LoVo (cell line): ENCODE measurements around the gene ZMYND8.
"Not testable (repeated sequence)": the region's sequence is repeated elsewhere in the genome, so short reads cannot be mapped to it uniquely, and the experiment has no call there.

Experiments used
- DNase-seq: peaks from one replicate; pipeline ENCODE4 v3.0.0-alpha.2; 2016; ENCODE audit warnings: low spot score

Gene ZMYND8

DNA sequence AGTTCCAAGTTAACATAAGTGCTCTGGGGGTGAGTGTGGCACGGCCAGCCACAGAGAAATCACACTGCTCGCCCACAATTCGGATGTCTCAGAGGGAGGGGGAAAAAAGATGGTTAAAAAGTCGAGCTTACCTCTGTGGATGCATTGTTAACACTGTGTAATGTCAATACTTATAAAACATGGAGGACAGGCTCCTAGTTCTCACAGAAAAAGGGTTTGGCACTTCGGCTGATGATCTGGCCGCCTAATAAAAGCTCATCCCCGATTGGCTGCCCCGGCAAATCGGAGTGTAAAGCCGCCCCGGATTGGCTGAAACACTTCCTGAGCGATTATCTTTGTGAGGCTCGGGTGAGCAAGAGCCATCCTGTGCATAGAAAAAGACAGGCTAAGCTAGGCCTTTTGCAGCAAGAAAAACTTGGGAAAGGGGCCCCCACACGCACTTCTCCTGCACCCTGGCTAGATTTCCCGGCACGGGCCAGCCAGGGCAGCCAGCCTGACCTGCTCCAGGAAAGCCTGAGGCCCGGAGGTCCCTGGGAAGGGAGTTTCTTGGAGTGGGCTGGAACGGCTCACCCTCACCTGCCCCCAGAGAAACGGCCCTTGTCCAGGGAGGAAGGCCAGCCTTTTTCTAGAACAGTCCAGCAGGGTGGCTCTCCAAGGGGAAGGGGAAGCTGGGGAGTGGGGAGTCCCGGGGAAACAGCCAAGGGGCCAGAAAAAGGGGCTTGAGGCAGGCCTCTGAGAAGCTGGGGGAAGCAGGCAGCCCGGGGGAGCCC is at the start of gene ZMYND8:
Gene ZMYND8 (minus strand): TSS at position 174 of the 770 bp plus-strand sequence. CDS start 29 bp downstream, at position 145.
- DNase-seq: peak; percentile 84

DNA sequence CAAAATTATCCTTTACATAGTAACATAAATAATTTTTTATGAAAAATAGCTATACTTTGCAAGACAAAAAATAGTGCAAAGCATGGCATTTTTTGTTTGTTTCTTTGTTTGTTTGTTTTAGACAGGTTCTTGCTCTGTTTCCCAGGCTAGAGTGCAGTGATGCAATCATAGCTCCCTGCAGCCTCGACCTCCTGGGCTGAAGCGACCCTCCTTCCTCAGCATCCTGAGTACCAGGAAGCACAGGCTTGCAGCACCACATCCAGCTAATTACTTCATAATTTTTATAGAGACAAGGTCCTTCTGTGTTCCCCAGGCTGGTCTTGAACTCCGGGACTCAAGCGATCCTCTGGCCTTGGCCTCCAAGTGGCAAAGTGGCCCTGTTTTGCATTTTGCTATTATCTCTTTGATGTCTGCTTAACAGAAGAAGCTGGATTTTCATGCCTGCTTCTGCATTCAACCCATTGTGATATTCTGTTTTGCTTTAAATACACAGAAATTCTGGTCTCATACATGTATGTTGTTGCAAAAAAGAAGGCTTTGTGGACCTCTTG is 49.4 kb upstream of the ZMYND8 start:
- no peak for DNase-seq

DNA sequence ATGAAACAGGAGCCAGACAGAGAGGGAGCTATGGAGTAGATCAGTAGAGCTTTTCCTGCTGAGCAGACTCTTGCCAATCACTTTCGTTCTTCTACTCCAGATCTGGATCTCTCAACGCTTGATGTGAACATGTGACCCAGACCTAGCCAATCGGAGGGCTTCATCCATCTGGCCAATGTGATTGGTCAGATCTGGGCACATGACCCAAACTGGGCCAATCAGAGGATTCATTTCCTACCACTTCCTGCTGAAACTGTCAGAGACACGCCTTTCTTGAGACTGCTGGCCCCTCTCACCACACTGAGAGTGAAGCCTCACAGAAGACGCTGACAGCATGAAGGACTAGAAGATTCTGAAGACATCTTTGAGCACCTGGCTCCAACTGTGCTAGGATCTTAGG is 44.2 kb upstream of the ZMYND8 start:
- DNase-seq: no peak

DNA sequence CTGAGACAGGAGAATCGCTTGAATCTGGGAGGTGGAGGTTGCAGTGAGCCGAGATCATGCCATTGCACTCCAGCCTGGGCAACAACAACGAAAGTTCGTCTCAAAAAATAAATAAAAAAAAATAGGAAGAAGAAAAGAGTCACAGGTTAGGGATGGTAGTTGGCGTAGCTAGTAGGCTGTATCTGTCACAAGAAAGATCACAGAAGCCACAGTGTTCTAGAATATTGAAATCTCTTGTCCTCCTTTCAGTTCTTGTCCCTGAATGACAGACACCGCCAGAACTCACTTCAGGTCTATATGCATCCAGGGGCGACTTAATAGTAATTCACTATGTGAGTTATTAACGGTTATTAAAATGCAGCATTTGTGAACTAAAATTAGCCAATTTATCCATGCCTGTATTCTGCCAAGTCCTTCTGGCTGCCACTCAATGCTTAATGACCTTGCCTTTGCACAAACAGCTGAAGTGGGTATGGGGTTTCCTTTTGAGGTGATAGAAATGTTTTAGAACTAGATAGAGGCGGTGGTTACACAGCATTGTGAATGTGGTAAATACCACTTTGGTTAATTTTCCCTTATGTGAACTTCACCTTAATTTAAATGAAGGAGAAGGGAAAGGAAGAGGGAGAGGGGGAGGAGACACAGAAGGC is 41.3 kb upstream of the ZMYND8 start:
- no peak for DNase-seq

DNA sequence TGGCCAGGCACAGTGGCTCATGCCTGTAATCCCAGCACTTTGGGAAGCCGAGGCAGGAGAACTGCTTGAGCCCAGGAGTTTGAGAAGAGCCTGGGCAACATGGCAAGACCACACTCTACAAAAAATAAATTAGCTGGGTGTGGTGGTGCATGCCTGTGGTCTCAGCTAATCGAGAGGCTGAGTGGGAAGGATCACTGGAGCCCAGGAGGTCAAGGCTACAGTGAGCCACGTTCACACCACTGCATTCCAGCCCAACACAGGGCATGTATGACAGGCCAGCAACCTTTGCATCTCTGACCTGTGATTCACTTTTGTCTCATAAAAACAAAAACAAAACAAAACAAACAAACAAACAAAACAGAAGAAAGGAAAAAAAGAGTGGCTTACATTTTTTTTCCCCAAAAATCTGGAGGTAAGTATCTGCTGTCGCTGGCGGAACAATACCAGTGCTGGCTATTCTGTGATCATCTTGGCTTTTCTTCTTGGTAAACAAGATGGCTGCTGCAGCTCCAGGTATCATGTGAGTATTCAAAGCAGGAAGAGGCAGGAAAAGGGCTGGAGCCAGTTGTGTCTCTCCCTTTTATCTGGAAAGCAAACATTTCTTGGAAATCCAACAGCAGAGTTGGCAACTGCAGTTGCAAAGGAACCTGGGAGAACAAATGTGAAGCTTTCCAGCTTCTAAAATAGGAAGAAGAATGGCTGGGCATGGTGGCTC is 40.4 kb upstream of the ZMYND8 start:
- no peak for DNase-seq

DNA sequence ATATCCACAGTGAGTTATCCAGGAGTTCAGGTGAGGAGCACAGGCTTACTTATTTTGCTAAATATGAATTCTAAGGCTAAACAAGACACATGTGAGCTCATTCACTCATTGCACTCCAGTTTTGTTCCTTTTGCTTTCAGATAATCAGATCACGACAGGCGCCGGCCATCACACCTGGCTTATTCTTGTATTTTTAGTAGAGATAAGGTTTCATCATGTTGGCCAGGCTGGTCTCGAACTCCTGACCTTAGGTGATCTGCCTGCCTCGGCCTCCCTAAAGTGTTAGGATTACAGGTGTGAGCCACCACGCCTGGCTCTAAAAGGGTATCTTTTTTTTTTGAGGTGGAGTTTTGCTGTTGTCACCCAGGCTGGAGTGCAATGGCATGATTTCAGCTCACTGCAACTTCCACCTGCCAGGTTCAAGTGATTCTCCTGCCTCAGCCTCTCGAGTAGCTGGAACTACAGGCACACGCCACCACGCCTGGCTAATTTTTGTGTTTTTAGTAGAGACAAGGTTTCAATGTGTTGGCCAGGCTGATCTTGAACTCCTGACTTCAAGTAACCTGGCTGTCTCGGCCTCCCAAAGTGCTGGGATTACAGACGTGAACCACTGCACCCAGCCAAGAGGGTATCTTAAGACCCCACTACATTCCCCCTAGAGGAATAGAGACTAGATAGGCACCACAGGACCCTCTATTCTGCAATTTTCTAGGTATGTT is 37.5 kb upstream of the ZMYND8 start:
- not testable (repeated sequence) for DNase-seq

DNA sequence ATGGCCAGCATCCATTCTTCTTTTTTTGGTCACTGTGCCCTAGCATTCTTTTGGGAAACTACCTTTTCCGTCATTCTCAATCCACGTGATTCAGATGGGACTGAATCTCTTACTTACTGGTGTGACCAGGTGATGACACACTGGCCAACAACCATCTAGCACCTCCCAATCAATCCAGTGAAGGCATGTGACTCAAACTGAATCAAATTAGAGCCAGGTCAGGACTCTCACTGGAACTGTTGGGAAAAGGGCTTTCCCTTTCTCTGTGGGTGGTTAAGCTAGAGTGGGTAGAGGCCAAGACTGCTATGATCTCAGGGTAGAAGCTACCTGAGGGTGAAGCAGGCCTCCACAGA is 36.2 kb upstream of the ZMYND8 start:
- no peak for DNase-seq

DNA sequence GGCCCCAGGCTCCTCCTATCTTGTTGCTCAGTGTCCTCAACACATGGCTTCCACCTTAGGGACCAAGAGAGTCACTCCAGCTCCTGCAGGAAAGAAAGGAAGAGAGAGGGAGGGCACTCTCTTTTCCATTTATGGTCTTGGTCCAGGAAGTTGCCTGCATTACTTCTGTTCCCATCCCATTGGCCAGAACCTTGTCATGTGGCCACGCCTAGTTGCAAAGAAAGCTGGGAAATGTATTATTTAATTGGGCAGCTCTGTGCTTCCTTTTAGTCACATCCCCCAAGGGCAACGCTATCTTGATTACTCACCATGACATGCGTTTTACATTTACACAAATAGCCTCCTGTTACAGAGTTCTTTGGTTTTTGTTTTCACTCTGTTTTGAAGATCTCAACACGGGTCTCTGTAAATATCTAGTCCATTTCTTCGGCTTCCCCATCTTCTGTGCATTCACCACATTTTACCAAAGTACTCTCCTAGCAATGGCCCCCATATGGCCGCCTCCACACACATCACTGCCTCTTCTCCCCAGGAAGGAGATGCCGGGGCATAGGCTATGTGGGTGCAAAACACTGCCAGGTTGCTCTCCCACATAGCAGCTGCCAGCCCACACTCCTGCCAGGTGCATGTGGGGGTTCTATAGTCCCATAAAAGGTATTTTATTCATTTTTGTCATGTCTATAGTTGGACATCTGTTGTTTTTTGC is 35.7 kb upstream of the ZMYND8 start:
- peak; percentile 75 for DNase-seq

DNA sequence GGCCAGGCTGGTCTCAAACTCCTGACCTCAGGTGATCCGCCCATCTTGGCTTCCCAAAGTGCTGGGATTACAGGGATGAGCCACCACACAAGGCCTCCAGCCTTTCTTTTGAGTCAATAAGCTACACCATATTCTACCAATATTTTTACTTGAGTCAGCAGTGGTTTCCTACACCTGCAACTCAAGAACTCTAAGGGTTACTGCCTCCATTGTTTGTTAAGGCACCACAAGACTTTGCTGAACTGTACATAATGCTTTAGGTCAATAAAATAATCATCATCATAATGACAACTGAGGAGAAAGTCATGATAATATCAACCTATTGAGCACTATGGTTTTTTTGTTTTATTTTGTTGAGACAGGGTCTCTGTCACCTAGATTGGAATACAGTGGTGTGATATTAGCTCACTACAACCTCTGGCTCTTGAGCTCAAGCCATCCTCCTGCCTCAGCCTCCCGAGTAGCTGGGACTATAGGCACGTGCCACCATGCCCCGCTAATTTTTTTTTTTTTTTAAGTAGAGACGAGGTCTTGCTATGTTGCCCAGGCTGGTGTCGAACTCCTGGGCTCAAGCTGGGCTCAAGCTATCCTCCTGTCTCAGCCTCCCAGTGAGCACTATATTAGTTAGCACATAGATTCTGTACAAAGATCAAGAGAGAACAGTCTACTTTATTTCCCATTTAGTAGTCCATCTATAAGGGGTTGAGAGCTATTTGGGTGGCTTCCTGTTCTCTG is 34.9 kb upstream of the ZMYND8 start:
- no peak for DNase-seq

DNA sequence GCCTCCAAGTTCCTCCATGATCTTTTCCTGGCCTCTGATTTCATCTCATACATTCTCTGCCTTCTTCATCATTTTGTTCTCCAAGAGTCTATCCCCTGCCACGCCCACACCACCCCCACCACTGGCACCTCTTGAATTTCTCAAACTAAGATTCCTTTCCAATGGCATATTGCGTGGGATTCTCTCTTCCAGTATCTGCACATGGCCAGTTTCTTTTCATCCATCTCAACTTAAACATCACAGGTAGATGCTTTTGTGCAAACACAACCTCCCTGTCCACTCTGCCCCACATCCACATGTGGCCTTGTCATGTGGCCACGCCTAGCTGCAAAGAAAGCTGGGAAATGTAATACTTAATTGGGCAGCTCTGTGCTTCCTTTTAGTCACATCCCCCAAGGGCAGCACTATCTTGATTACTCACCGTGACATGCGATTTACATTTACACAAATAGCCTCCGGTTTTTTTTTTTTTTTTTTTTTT is 33.4 kb upstream of the ZMYND8 start:
- DNase-seq: peak; percentile 59

DNA sequence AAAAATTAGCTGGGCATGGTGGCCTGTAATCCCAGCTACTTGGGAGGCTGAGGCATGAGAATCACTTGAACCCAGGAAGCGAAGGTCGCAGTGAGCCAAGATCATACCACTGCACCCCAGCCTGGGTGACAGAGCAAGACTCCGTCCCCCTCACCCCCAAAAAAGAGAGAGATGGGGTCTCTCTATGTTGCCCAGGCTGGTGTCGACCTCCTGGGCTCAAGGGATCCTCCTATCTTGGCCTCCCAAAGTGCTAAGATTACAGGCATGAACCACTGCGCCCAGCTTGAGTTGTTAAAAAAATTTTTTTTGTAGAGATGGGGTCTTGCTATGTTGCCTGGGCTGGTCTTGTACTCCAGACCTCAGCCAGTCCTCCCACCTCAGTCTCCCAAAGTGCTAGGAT is 29.5 kb upstream of the ZMYND8 start:
- DNase-seq: not testable (repeated sequence)

DNA sequence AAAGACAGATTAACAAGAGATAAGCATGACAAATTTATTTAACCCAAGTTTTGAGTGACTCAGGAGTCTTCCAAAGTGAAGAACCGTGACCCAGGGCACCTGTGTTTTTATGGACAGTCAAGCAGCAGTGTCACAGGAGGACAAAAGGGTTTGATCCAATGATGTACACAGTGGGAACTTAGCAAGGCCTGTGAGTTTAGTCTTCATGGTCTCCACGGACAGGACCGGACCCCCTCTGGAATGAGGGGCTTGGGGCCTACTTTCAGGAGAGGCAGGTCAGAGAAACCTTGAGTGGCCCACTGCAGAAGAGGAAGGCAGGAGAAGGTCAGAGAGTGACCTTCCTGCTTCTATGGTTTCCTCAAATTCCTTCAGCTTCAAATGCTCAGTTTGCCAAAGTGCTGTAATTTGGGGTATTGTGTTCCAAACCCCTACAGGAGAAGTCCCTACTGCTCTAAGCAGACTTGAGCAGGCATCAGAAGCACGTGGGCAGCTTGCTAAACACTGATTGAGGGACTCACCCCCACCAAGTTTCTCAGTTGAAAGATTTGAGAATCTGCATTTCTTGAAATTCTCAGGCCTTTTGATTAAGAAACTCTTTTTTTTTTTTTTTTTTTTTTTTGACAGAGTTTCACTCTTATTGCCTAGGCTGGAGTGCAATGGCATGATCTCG is 26.4 kb upstream of the ZMYND8 start:
- DNase-seq: no peak

DNA sequence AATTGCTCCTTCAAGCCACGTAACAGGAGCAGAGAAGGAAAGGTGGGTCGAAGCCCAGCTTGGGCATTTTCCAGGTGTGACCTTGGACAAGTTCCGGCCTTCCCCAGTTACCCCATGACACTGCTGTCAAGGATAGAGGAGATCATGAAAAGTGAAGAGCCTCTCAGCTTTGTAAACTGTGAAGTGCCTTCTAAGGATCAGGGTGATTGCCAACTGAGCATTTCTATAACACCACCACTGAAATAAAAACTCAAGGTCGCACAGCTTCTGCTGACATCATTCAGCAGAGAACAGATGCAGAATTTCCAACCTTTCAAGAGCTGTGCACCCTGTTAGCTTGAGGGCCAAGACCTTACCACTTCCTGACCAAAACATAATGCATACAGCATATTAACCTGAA is 24.0 kb upstream of the ZMYND8 start:
- DNase-seq: no peak

DNA sequence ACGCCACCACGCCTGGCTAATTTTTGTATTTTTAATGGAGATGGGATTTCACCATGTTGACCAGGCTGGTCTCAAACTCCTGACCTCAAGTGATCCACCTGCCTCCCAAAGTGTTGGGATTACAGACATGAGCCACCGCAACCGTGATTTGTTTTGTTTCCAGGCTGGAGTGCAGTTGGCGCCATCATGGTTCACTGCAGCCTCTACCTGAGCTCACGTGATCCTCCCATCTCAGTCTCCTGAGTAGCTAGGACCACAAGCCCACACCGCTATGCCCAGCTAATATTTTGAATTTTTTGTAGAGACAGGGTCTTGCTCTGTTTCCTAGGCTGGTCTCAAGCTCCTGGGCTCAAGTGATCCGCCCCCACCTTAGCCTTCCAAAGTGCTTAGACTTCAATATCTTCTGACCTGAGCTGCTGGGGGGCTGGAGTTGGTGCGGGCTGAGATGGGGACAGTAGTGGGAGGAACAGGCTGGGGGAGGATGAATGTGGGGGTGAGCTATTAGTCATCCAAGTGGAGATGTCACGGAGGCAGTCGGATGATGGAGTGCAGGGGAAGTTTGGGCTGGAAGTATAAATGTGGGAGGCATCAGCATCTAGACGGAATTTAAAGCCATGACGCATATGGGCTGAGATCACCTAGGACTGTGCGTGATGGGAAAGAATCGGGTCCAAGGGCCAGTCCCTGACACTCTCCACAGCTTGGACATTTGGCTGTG is 23.1 kb upstream of the ZMYND8 start:
- no peak for DNase-seq

DNA sequence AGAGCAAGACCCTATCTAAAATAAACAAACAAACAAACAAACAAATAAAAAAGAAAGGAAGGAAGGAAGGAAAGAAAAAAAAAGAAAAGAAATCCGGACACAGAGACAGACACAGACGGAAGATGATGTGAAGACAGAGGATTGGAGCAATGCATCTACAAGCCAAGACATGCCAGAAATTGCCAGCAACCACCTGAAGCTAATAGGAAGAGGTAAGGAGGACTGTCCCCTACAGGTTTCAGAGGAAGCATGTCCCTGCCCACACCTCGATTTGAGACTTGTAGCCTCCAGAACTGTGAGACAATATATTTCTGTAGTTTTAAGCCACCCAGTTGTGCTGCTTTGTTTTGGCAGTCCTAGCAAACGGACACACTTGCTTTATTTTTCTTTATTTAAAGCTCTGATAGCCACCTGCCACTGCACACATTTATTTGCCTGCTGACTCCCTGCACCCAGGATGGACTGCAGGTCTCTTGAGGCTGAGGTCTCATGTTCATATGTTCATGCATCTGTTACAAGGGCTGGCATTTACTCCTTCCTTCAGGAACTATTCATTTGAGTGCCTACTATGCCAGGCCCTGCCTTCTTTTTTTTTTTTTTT is 20.7 kb upstream of the ZMYND8 start:
- no peak for DNase-seq

DNA sequence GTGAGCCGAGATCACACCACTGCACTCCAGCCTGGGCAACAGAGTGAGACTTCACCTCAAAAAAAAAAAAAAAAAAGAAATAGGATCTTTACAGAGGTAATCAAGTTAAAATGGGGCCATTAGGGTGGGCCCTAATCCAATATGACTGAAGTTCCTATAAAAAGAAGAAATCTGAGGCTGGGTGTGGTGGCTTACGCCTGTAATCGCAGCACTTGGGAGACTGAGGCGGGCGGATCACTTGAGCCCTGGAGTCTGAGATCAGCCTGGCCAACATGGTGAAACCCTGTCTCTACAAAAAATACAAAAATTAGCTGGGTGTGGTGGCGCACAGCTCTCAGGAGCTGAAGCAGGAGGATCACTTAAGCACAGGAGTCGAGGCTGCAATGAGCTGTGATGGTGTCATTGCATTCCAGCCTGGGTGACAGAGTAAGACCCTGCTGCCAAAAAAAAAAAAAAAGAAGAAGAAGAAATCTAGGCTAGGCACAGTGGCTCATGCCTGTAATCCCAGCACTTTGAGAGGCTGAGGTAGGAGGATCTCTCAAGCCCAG is 19.7 kb upstream of the ZMYND8 start:
- not testable (repeated sequence) for DNase-seq

DNA sequence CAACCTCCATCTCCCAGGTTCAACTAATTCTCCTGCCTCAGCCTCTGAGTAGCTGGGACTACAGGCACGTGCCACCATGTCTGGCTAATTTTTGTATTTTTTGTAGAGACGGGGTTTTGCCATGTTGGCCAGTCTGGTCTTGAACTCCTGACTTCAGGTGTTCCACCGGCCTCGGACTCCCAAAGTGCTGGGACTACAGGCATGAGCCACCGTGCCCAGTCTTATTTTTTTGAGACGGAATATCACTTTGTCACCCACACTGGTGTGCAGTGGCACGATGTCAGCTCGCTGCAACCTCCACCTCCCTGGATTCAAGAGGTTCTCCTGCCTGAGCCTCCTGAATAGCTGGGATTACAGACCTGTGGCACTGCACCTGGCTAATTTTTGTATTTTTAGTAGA is 17.6 kb upstream of the ZMYND8 start:
- not testable (repeated sequence) for DNase-seq

DNA sequence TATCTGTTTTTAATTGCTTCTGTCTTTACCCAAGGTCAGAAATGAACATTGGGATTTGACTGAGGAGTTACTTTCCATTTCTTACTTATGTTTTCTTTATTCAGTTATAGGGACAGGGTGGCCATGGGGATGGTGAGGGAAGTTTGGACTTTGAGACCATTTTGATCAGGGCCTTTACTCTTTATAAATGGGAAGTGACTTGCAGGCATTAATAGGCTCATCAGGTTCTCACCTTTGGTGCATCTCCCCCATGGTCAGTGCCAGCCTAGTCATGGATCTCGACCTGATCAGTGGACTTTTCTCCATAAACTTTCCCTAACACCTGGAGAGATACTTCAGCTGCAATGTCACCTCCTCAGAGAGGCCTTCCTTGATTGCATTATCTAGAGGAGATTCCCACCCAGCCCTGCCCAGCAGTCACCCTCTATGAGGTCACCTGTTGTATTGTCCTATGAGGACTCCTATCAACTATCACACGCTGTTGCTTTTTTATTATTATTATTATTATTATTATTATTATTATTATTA is 16.8 kb upstream of the ZMYND8 start:
- DNase-seq: no peak
